ENCODE data around the gene CHRNA4. TPM values are rescaled to one million over a fixed set of nuclear protein-coding genes. Genes with fewer than 3 reads are reported as not detected.

CHRNA4 gene
- total and polyA plus RNA-seq, 2 of the 4 experiments (the other 2 are of a cell fraction) = not detected

DNA sequence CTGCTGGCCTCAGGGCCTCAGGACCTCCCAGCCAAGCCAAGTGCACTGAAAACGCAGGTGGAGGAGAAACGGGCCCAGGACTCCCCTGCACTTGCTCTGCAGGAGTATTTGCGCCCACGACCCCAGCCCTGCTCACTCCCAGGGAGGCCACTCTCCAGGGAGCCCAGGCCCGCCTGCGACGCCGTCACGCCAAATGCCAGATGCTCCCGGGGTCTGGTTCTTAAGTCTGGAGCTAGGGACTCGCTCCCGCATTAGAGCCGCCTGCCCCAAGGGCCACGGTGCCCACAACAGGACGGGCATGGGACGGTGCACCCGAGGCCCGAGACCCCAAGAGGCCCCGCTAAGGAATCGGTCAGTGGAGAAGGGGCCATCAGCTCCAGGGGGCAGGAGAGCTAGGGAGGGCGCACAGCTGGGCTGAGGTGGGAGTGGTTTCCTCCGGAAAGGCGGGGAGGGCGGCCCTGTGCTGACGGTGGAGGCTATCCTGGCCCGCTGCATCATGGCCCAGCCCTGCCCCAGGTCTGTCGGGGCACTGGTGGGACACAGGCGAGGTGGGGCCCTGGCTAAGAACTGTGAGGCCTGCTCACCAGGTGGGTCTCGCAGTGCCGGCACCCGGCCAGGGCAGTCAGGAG, 44.1 kb upstream of the CHRNA4 start:
- dilution Hi-C loops (cut with HindIII; ENCODE audit: low sequenced_read_pairs, unreplicated experiment) = no loop called here
- in situ Hi-C loops (cut with MboI; ENCODE audit: low sequenced_read_pairs) = no loop called here
- 52% methylated on average over 4 of the region's 31 CpGs; no CpG with 5 or more reads in 1 of the 2 experiments for WGBS, 2 experiments (ENCODE audit: extremely low coverage in 2 of 2, insufficient read length in 1 of 2)
- H3K4me2 ChIP-seq (ENCODE audit: low read depth, low read length) = no peak overlapping the region
- H3K27ac ChIP-seq (ENCODE audit: insufficient read depth, low read length) = no peak overlapping the region
- H2AK5ac ChIP-seq (ENCODE audit: low read depth, low read length) = no peak overlapping the region
- no peak overlapping the region for H3K18ac ChIP-seq (ENCODE audit: low read depth, low read length)
- H3K4me1 ChIP-seq (ENCODE audit: control insufficient read depth, insufficient read depth, low read length) = no peaks in the 10 kb centered on the region
- H3K79me1 ChIP-seq (ENCODE audit: low read depth in 1 of 2, low read length in 2 of 2) = no peaks in the 10 kb centered on the region
- no peak overlapping the region for H3K14ac ChIP-seq (replicated peaks; ENCODE audit: low read depth, low read length)
- no peak overlapping the region for H4K91ac ChIP-seq (ENCODE audit: insufficient read depth, low read depth, low read length)
- no peak overlapping the region for H3K23ac ChIP-seq (ENCODE audit: low read depth, low read length)
- no peaks in the 10 kb centered on the region for H4K20me1 ChIP-seq (ENCODE audit: insufficient read depth, low read length)
- H3K9me3 ChIP-seq (ENCODE audit: control insufficient read depth, insufficient read depth, low read length) = no peaks in the 10 kb centered on the region
- ATAC-seq (ENCODE audit: low read depth) = no peak
- no peak overlapping the region for H2BK20ac ChIP-seq (ENCODE audit: low read depth, low read length)
- no peak overlapping the region for H2BK15ac ChIP-seq (ENCODE audit: low read depth, low read length)
- no peak overlapping the region for H4K8ac ChIP-seq (ENCODE audit: low read depth in 2 of 2, low read length in 2 of 2)
- H2BK5ac ChIP-seq (ENCODE audit: low read depth, low read length, poor library complexity, severe bottlenecking) = no peak overlapping the region
- intact Hi-C loops (cut with micrococcal nuclease) = no loop called here
- ChIA-PET CTCF (no interaction called here), POLR2A (ENCODE audit: unreplicated experiment) (no interaction called here)
- H2AK9ac ChIP-seq (replicated peaks; ENCODE audit: low read depth, low read length, poor library complexity) = no peak overlapping the region
- DNase-seq = no peak
- H3K9ac ChIP-seq (ENCODE audit: low read depth, low read length) = no peak overlapping the region
- H3K27me3 ChIP-seq (ENCODE audit: control insufficient read depth, insufficient read depth, low read length) = peaks cover 1% of the 10 kb centered on the region; the same call in 1 of the 2 replicates
- H2BK120ac ChIP-seq (ENCODE audit: low read depth, low read length) = no peak overlapping the region
- H3K56ac ChIP-seq (ENCODE audit: extremely low read depth, insufficient read depth, low read length) = no peak overlapping the region
- no peak overlapping the region for H3K4me3 ChIP-seq (ENCODE audit: insufficient read depth, low read depth, low read length)
- no peak for TF ChIP-seq MAZ (IDR thresholded peaks at IDR 0.05; ENCODE audit: borderline replicate concordance, low read depth, low read length)
- TF ChIP-seq NFE2L2 (IDR thresholded peaks at IDR 0.05; ENCODE audit: low read depth, low read length) = no peak
- no peak for TF ChIP-seq RFX5 (IDR thresholded peaks at IDR 0.05; ENCODE audit: low read depth, low read length)
- no peak for TF ChIP-seq SMC3 (IDR thresholded peaks at IDR 0.05; ENCODE audit: low read depth, low read length)
- no peak for TF ChIP-seq CHD1 (IDR thresholded peaks at IDR 0.05; ENCODE audit: low read depth, low read length)
- no peak for TF ChIP-seq CEBPB (IDR thresholded peaks at IDR 0.05; ENCODE audit: low read depth, low read length)
- TF ChIP-seq, protein P1, sequence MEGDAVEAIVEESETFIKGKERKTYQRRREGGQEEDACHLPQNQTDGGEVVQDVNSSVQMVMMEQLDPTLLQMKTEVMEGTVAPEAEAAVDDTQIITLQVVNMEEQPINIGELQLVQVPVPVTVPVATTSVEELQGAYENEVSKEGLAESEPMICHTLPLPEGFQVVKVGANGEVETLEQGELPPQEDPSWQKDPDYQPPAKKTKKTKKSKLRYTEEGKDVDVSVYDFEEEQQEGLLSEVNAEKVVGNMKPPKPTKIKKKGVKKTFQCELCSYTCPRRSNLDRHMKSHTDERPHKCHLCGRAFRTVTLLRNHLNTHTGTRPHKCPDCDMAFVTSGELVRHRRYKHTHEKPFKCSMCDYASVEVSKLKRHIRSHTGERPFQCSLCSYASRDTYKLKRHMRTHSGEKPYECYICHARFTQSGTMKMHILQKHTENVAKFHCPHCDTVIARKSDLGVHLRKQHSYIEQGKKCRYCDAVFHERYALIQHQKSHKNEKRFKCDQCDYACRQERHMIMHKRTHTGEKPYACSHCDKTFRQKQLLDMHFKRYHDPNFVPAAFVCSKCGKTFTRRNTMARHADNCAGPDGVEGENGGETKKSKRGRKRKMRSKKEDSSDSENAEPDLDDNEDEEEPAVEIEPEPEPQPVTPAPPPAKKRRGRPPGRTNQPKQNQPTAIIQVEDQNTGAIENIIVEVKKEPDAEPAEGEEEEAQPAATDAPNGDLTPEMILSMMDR (conservative IDR thresholded peaks at IDR 0.05; ENCODE audit: low read depth, low read length) = no peak
- no peak for TF ChIP-seq POLR2A (IDR thresholded peaks at IDR 0.05; ENCODE audit: low read depth, low read length)
- no peak for TF ChIP-seq FOS (IDR thresholded peaks at IDR 0.05; ENCODE audit: low read depth, low read length)
- TF ChIP-seq, protein P2, sequence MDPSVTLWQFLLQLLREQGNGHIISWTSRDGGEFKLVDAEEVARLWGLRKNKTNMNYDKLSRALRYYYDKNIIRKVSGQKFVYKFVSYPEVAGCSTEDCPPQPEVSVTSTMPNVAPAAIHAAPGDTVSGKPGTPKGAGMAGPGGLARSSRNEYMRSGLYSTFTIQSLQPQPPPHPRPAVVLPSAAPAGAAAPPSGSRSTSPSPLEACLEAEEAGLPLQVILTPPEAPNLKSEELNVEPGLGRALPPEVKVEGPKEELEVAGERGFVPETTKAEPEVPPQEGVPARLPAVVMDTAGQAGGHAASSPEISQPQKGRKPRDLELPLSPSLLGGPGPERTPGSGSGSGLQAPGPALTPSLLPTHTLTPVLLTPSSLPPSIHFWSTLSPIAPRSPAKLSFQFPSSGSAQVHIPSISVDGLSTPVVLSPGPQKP (IDR thresholded peaks at IDR 0.05; ENCODE audit: borderline replicate concordance, low read depth, low read length) = no peak
- TF ChIP-seq MXI1 (IDR thresholded peaks at IDR 0.05; ENCODE audit: borderline replicate concordance, low read depth, low read length) = no peak
- no peak for TF ChIP-seq RCOR1 (IDR thresholded peaks at IDR 0.05; ENCODE audit: insufficient replicate concordance, low read length)
- TF ChIP-seq RAD21 (IDR thresholded peaks at IDR 0.05; ENCODE audit: low read length) = no peak
- no peak for TF ChIP-seq MAFK (IDR thresholded peaks at IDR 0.05; ENCODE audit: low read depth, low read length)
- TF ChIP-seq BHLHE40 (IDR thresholded peaks at IDR 0.05; ENCODE audit: low read depth, low read length) = no peak
- TF ChIP-seq, protein P3, sequence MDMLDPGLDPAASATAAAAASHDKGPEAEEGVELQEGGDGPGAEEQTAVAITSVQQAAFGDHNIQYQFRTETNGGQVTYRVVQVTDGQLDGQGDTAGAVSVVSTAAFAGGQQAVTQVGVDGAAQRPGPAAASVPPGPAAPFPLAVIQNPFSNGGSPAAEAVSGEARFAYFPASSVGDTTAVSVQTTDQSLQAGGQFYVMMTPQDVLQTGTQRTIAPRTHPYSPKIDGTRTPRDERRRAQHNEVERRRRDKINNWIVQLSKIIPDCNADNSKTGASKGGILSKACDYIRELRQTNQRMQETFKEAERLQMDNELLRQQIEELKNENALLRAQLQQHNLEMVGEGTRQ (IDR thresholded peaks at IDR 0.05; ENCODE audit: low read depth, low read length) = no peak
- H3K36me3 ChIP-seq (ENCODE audit: control insufficient read depth, insufficient read depth, low read length) = no peaks in the 10 kb centered on the region
- H2AFZ ChIP-seq (replicated peaks; ENCODE audit: low read length, poor library complexity) = no peak overlapping the region
- no peak overlapping the region for H3K4ac ChIP-seq (ENCODE audit: low read depth, low read length)
- BruUV-seq (replicated peaks) = no TSS peak
- no peak overlapping the region for H4K5ac ChIP-seq (ENCODE audit: low read depth, low read length)
- no peaks in the 10 kb centered on the region for H3K9me1 ChIP-seq (ENCODE audit: insufficient read depth, low read length)
